HG03097 (cell line): ENCODE results near the gene LRRC8C.
"Not testable (repeated sequence)": the region's sequence is repeated elsewhere in the genome, so short reads cannot be mapped to it uniquely, and the experiment has no call there.

Experiments
- ATAC-seq: cut with Tn5 transposase; IDR thresholded peaks from one replicate; pipeline ENCODE4 v1.9.1; 2021; ENCODE audit not compliant: unreplicated experiment, low FRiP score

Gene LRRC8C

DNA sequence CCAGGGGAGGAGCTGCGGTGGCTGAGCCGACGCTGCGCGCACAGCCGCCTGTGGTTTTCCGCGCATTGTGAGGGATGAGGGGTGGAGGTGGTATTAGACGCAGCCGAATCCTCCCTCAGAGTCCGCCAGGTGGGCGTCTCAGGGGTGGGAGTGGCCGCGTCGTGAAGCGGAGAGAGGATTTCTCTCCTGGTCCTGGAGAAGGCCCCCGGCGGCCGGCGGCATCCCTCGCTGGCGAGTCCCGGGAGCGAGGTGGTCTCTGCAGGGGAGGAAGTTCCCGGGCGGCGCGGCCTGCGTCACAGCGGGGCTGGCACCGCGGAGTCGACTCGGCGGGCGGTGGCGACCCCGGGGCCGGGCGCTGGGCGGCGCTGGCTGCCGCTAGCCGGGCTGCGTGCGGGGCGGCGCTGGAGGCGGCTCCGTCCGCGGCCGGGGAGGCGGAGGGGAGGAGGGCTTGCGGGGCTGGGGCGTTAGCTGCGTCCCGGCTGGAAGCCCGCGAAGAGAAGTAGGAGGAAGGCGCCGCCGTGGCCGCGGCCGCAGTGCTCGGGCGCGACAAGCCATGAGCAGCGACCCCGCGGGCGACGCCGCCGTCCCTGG, at the start of gene LRRC8C:
TSS of gene LRRC8C (plus strand) at position 464 of the 591 bp plus-strand sequence. CDS start 53,354 bp downstream, outside the sequence.
- peak; percentile 77 for ATAC-seq

DNA sequence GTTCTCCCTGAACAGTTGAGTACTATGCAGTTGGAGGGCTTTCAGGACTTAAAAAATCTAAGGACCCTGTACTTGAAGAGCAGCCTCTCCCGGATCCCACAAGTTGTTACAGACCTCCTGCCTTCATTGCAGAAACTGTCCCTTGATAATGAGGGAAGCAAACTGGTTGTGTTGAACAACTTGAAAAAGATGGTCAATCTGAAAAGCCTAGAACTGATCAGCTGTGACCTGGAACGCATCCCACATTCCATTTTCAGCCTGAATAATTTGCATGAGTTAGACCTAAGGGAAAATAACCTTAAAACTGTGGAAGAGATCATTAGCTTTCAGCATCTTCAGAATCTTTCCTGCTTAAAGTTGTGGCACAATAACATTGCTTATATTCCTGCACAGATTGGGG, 48.7 kb upstream of the LRRC8C start:
- ATAC-seq: no peak

- no peak for ATAC-seq
These were observed 48.1 kb upstream of the LRRC8C start for GRCh38 chr1:89584781-89585180.

DNA sequence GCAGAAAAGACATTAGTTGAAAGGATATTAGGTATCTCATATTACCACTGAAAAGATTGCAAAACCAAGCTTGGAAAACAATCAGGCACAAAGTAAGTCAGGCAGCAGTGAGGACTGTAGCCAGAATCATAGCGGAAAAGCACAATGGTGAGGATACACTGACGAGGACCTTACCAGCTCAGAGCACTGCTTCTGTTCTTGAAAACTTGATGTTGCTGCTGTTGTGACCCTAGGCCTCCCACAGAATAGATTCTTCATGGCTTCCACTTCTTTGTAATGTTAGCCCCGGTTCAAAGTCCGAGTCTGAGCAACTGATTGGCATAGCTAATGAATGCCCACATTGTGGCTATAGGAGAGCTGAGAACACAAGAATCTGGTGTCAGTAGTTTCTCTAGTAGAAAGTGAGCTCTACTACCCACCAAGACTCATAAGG, 45.2 kb upstream of the LRRC8C start:
- ATAC-seq: no peak

- no peak for ATAC-seq
These were observed 44.4 kb upstream of the LRRC8C start for GRCh38 chr1:89588480-89588879.

DNA sequence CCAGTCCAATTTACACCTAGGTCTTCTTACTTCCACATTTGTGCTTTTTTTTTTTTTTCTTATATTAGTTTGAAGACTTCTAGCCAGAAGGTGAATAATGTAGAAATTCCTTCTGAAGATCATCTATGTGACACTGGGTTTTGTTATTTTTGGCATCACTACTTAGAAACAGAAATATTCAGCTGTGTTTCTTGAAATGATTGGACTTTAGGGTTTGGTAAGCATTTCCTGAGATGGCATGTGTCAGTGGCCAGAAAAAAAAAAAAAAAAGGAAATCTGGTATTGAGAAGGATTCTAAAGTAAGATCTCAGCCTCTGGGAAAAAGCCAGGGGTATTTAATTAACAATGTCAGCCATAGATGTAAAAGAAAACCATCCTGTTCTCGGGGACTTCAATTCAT, 43.4 kb upstream of the LRRC8C start:
- ATAC-seq: no peak

GRCh38 chr1:89590341-89591080, 42.4 kb upstream of the LRRC8C start:
- no peak for ATAC-seq

- ATAC-seq: not testable (repeated sequence)
These were observed 40.0 kb upstream of the LRRC8C start for GRCh38 chr1:89592861-89593302.

GRCh38 chr1:89594096-89594740, 38.7 kb upstream of the LRRC8C start:
- no peak for ATAC-seq

DNA sequence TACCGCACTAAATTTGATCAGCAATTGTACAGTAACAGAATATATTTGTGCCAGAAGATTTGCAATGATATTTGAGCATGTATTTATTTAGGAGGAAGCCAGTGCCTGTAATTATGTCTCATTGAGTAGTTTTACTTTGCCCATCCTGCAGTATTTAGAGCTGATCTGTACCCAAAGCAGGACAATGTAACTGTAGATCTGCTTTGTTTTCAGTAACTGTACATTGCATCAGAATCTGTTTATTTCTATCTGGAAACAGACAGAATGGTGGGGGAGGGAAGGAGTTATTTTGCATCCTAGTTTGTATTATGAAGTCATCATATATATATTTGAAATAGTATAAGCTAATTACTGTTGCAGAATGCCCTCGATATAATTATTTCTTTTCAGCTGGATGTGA, 36.2 kb upstream of the LRRC8C start:
- no peak for ATAC-seq

DNA sequence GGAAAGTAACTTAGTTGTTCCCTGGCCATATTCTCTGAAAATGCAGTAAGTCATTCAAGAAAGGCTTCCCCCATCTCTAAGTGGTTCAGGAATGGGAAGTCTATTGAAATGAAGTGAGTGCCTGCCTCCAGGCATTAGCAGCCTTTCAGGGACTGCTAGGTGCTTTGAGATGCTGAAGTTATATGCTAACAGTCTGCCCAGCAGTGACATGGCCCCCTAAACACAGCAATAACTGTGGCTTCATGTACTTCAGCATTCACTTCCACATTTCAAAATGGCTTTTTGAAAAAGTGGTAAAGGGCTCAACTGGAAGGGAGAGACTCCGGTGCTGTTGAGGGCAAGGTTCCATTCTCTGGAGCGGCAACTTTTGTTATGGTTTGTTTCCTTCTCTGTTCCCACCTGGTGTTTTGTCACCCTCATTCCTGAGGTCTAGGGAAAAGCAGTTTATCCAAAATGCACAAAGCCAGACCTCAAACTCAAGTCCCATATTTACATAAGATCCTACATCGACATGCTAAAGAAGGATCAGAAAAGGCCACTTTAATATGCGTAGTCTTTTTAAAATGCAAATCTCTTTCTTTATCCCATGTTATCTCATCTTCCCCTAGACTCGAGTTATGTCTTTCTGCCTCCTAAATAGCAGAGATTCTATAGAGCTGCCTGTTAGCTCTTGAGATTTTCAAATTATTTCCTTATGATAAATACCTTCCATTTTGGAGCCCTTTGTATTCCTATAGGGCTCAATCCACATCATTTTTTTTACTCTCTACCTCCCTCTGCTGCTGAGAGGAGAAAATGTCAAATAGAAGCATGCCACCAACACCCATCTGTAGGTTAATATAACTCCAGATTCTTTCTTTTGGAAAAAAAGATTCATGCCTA, 34.2 kb upstream of the LRRC8C start:
- ATAC-seq: no peak

DNA sequence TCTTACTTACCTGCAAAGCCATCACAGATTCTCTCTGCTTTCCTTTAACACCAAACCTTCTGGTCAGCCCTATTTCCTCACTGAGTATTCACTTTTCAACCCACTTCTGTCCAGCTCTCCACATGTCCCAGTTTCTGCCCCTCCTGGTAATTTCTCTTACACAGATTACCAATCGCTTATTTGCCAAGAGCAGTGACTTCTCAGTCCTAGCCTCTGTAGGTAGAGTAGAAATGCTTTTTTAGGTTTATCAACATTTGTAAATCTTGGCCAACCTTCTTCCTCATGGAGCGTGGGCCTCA, 33.6 kb upstream of the LRRC8C start:
- no peak for ATAC-seq

DNA sequence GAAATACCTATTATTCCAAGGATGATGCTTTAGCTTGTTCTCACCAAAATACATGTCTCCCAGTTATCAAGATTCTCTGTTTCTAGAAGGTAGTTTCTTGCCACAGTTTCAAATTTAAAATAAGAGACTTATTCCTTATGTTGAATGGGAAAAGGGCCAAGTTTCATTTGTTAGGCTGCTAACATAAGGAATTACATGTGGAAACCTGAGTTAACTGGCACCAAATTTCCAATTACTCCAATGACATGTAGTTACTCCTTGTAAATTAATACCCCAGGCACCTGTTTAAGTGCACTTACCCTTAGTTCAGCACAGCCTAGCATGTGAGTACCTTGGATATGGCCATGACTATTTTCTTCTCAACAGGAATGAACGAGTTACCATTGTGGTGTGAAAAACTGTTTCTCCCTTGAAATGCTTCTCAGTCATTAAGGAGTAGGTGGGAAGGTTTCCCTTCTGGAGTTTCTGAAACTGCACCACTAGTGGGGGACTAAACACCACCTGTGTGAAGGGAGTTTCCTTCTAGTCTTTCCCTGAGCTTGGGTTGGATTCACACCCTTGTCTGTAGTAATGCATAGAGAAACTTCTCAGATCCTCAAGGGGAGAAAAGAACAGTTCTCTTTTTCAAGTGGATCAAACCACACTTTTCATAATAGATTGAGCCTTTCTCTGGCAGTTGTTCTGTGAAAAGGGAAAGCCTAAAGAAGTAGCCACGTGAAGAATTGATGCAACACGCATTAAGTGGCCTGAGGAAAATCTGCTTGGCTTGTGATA, 32.3 kb upstream of the LRRC8C start:
- no peak for ATAC-seq

DNA sequence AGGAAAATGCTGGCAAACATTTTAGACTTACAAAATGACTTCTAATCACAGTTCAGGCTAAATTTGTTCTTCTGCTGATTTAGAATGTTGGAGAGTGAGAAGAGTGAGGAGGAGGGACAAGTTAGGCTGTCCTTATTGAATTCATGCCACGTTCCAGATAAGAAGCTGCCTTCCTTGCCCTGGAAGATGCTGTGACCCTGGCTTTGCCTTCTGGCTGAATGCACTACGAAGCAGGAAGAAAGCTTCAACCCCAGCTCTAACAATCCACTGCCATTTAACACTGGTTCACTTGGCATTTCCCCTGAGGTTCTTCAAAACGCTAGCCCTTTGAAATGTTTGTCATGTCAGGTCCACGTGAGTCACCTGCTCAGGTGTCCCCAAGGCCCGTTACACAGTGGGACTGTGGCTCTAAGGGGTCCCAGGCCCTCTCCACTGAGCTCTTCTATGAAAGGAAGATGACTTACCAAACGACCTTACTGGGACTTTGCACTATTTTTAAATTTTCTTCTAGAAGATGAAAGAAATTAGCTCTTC, 30.0 kb upstream of the LRRC8C start:
- ATAC-seq: no peak

DNA sequence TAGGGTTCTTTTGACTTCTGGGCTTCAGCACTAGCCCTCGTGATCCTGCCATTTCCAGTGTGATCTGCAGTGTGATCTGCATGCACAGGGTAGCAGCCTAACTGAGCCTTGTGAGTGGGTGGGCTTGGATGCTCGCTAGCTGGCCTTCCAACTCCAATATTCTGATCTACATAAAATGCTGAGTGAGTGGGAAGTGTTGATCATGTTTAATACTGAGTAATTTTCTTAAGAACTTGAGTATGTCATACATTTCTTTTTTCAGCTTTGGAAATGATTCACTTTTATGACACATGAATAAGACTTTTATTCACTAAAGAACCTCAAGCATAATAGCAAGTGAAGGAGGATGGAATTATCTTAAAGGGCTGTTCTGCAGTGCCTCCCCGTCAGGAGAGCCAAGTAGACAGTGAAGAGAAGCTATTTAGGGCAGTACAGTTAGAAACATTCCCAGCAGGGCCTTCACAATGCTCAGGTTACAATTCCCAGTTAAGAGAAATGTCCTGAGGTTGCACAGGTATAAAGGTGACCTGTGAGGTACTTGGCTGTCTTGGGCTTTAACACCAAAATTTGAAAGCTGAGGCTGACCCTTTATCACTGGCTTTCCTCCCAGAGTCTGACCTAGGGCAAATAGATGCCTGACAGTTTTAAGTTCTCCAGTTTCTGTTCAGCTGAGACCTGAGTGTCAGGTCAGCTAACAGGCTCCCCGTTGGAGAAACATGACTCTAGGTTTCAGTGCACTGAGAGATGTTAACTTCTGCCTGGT, 29.1 kb upstream of the LRRC8C start:
- ATAC-seq: no peak

DNA sequence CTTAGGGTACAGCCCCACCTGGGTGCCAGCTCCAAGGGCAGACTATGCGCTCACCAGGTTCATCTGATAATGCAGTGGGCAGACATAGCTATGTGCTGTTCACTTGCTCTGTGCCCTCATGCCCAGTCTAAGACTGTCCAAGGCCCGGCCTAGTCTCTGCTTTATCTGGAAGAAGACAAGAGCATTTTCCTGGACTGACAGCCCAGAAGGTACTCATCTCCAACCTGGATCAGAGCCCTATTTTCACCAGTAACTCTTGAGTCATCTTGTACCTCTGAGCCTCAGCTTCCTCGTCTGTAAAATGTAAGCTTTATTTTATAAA, 28.5 kb upstream of the LRRC8C start:
- ATAC-seq: no peak

- no peak for ATAC-seq
These were observed 27.2 kb upstream of the LRRC8C start for GRCh38 chr1:89605692-89606091.

DNA sequence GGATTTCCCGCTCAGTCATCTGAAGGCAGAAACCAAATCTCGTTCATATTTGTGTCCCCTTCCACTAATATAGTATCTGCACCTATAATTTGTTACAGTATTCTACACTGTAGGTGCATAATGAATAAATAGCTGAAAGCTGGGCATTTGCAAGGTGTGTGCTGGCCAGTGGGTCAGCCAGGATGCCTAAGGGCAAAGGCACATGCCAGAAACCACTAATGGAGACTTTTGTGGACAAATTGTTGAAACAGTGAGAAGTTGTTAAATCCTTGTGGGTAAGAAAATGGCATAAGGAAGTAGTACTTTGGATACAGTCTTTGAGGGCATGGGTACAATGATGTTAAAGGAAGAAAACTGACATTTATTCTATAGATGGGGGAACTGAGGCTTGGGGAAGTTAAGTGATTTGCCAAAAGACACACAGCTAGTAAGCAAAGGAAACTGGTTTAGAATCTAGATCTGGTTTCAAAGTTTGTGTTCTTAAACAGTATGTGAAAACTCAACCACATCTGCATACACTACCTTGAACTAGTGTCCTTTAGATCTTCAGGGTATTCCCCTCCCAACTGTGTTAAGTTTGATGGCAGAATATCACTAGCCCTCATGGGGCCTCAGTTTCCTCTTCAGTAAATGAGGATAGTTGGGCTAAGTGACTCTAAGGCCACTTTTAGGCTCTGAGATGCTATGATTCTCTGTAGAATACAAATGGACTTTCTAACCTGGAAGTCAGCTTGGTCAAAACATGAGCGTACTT, 26.5 kb upstream of the LRRC8C start:
- no peak for ATAC-seq

DNA sequence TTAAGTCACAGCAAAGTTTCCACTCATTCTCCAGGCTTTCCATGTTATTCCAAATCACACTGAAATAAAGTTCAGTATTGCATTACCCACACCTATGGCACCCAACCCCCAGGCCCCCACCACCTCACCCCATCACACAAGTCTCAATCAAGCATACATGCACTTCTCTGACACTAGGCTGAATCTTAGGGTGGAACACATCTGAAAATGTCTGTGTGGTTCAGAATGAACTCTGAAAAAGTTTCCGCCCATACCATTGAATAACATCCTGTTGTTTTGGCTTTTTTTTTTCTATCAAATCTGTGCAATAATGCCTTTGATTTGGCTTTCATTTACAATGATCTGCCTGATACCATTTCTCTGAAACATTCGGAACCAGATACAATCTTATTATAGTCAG, 25.8 kb upstream of the LRRC8C start:
- no peak for ATAC-seq
